ENCODE measurements around the gene ABCB9. TPM values are rescaled to one million over a fixed set of nuclear protein-coding genes. Genes with fewer than 3 reads are reported as not detected.

Gene ABCB9
- total and polyA plus RNA-seq, 2 experiments from 2014 or later: 1.2 to 7.0 TPM

DNA sequence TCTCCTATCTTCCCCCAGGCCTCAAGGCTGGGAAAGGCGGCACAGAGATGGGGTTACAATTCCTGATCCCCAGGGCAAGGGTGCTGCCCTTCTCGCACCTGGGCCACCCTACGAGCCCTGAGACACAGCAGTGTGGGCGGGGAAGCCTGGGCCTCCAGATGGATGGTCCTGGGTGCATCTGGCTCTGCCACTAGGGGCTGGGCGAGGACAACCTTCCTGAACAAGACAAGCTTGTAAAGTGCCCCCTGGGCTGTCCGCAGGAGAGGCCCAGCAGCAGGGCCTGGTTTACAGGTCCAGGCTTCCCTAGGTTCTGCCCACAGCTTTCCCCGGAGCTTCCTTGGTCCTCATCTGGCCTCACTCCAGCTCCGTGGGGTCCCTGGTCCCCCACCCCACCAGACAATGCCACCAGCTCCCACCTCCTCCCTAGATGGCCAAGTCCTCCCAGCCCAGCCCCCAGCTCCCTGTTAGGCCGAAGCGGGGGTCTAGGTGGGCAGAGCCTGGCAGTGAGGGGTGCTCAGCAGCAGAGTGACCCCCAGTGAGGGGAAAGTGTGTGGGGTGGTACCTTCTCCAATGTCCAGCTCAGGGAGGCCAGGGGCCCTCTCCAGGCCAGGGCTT, 23.1 kb upstream of the ABCB9 start (continued):
- TF ChIP-seq, protein P1, sequence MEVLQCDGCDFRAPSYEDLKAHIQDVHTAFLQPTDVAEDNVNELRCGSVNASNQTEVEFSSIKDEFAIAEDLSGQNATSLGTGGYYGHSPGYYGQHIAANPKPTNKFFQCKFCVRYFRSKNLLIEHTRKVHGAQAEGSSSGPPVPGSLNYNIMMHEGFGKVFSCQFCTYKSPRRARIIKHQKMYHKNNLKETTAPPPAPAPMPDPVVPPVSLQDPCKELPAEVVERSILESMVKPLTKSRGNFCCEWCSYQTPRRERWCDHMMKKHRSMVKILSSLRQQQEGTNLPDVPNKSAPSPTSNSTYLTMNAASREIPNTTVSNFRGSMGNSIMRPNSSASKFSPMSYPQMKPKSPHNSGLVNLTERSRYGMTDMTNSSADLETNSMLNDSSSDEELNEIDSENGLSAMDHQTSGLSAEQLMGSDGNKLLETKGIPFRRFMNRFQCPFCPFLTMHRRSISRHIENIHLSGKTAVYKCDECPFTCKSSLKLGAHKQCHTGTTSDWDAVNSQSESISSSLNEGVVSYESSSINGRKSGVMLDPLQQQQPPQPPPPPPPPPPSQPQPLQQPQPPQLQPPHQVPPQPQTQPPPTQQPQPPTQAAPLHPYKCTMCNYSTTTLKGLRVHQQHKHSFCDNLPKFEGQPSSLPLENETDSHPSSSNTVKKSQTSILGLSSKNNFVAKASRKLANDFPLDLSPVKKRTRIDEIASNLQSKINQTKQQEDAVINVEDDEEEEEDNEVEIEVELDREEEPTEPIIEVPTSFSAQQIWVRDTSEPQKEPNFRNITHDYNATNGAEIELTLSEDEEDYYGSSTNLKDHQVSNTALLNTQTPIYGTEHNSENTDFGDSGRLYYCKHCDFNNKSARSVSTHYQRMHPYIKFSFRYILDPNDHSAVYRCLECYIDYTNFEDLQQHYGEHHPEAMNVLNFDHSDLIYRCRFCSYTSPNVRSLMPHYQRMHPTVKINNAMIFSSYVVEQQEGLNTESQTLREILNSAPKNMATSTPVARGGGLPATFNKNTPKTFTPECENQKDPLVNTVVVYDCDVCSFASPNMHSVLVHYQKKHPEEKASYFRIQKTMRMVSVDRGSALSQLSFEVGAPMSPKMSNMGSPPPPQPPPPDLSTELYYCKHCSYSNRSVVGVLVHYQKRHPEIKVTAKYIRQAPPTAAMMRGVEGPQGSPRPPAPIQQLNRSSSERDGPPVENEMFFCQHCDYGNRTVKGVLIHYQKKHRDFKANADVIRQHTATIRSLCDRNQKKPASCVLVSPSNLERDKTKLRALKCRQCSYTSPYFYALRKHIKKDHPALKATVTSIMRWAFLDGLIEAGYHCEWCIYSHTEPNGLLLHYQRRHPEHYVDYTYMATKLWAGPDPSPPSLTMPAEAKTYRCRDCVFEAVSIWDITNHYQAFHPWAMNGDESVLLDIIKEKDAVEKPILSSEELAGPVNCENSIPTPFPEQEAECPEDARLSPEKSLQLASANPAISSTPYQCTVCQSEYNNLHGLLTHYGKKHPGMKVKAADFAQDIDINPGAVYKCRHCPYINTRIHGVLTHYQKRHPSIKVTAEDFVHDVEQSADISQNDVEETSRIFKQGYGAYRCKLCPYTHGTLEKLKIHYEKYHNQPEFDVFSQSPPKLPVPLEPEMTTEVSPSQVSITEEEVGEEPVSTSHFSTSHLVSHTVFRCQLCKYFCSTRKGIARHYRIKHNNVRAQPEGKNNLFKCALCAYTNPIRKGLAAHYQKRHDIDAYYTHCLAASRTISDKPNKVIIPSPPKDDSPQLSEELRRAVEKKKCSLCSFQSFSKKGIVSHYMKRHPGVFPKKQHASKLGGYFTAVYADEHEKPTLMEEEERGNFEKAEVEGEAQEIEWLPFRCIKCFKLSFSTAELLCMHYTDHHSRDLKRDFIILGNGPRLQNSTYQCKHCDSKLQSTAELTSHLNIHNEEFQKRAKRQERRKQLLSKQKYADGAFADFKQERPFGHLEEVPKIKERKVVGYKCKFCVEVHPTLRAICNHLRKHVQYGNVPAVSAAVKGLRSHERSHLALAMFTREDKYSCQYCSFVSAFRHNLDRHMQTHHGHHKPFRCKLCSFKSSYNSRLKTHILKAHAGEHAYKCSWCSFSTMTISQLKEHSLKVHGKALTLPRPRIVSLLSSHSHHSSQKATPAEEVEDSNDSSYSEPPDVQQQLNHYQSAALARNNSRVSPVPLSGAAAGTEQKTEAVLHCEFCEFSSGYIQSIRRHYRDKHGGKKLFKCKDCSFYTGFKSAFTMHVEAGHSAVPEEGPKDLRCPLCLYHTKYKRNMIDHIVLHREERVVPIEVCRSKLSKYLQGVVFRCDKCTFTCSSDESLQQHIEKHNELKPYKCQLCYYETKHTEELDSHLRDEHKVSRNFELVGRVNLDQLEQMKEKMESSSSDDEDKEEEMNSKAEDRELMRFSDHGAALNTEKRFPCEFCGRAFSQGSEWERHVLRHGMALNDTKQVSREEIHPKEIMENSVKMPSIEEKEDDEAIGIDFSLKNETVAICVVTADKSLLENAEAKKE (CRISPR knock-in tag; IDR thresholded peaks at IDR 0.05): no peak
- no peak for TF ChIP-seq EZH2 (IDR thresholded peaks at IDR 0.05; ENCODE audit: low read depth, unreplicated experiment)

DNA sequence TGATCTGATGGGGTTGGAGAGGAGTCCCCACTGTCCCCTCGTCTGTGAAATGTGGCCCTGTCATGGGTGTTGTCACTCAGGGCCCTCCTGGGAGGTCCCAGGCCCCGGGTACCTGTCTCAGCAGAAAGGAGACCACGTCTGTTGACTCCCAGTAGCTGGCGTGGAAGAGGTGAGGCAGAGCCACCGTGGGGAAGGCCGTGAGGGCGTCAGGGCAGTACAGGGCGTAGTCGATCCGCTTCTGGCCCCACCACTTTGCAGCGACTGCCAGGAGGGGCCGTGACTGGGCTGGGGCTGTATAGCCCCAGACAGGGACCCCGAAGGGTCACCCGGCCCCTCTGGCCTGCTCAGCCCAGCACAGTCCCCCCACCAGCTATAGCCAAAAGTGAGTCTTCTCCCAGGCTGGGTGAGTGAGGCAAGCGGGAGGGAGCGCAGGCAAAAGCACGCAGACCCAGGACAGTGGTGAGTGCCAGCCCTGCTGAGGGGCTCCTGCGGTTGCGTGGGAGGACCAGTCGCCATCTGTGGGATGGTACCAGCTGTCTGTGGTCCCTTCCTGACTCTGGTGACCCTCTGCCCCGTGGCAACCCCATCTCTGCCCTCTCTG, 22.4 kb upstream of the ABCB9 start:
- no peaks in the 10 kb centered on the region for H3K9me2 ChIP-seq (ENCODE audit: insufficient read depth)
- H3K4me1 ChIP-seq (ENCODE audit: insufficient read depth): peaks cover 4% of the 10 kb centered on the region; the same call in 1 of the 2 replicates
- no peak overlapping the region for H2AFZ ChIP-seq
- H3K4me2 ChIP-seq: no peak overlapping the region
- Mint-ChIP-seq H3K9me3 (no peaks in the 10 kb centered on the region), H3K4me3 (no peak overlapping the region), H3K27ac (no peak overlapping the region), H3K36me3 (ENCODE audit: low read depth) (no peaks in the 10 kb centered on the region), H3K4me1 (peaks cover 5% of the 10 kb centered on the region; the same call in 1 of the 3 replicates), H3K27me3 (ENCODE audit: insufficient read depth, low read depth, poor library complexity) (peaks cover 3% of the 10 kb centered on the region)
- no peaks in the 10 kb centered on the region for H3K36me3 ChIP-seq (ENCODE audit: insufficient read depth)
- no peaks in the 10 kb centered on the region for H3F3A ChIP-seq (replicated peaks; ENCODE audit: low read depth)
- ATAC-seq (no peak), DNase-seq (ENCODE audit: low spot score) (no peak)
- no peak overlapping the region for H3K4me3 ChIP-seq
- H3K27me3 ChIP-seq (ENCODE audit: insufficient read depth): no peaks in the 10 kb centered on the region
- no peaks in the 10 kb centered on the region for H4K20me1 ChIP-seq (replicated peaks; ENCODE audit: insufficient read depth)
- no peak overlapping the region for H3K27ac ChIP-seq (ENCODE audit: low read depth)
- H3K79me2 ChIP-seq (replicated peaks; ENCODE audit: insufficient read depth): no peaks in the 10 kb centered on the region
- TF ChIP-seq, protein P2, sequence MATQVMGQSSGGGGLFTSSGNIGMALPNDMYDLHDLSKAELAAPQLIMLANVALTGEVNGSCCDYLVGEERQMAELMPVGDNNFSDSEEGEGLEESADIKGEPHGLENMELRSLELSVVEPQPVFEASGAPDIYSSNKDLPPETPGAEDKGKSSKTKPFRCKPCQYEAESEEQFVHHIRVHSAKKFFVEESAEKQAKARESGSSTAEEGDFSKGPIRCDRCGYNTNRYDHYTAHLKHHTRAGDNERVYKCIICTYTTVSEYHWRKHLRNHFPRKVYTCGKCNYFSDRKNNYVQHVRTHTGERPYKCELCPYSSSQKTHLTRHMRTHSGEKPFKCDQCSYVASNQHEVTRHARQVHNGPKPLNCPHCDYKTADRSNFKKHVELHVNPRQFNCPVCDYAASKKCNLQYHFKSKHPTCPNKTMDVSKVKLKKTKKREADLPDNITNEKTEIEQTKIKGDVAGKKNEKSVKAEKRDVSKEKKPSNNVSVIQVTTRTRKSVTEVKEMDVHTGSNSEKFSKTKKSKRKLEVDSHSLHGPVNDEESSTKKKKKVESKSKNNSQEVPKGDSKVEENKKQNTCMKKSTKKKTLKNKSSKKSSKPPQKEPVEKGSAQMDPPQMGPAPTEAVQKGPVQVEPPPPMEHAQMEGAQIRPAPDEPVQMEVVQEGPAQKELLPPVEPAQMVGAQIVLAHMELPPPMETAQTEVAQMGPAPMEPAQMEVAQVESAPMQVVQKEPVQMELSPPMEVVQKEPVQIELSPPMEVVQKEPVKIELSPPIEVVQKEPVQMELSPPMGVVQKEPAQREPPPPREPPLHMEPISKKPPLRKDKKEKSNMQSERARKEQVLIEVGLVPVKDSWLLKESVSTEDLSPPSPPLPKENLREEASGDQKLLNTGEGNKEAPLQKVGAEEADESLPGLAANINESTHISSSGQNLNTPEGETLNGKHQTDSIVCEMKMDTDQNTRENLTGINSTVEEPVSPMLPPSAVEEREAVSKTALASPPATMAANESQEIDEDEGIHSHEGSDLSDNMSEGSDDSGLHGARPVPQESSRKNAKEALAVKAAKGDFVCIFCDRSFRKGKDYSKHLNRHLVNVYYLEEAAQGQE (IDR thresholded peaks at IDR 0.05; ENCODE audit: unreplicated experiment): no peak
- TF ChIP-seq ZNF114 (CRISPR knock-in tag; IDR thresholded peaks at IDR 0.05): no peak
- TF ChIP-seq, protein P1 (CRISPR knock-in tag; IDR thresholded peaks at IDR 0.05): no peak
